ENCODE results near the gene CD40. TPM values are rescaled to one million over a fixed set of nuclear protein-coding genes. Genes with fewer than 3 reads are reported as not detected.

Gene CD40
- total and polyA plus RNA-seq, 10 of the 15 experiments (the other 5 are each of a cell fraction or from before 2014, with no cell fraction given), result 40.8 to 193 (median 89.5) TPM

DNA sequence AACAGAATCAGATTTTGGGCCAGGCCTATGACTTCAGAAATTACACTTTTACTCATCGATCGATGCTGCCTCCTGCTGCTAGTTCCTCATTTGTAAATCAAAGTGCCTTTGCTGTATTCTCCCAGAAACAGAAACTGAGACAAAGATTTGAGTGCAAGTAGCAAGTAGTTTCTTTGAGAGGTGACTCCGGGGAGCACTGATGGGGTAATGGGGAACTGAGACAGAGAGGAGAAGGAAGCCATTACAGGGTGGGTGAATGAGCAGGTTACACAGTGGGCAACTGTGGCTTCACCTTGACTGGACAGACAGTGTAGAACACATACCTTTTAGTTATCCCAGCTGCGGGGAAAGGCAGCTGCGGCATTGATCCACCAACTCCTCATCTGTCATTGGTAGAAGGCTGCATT, 9.7 kb upstream of the CD40 start (continued):
- TF ChIP-seq, protein P1, sequence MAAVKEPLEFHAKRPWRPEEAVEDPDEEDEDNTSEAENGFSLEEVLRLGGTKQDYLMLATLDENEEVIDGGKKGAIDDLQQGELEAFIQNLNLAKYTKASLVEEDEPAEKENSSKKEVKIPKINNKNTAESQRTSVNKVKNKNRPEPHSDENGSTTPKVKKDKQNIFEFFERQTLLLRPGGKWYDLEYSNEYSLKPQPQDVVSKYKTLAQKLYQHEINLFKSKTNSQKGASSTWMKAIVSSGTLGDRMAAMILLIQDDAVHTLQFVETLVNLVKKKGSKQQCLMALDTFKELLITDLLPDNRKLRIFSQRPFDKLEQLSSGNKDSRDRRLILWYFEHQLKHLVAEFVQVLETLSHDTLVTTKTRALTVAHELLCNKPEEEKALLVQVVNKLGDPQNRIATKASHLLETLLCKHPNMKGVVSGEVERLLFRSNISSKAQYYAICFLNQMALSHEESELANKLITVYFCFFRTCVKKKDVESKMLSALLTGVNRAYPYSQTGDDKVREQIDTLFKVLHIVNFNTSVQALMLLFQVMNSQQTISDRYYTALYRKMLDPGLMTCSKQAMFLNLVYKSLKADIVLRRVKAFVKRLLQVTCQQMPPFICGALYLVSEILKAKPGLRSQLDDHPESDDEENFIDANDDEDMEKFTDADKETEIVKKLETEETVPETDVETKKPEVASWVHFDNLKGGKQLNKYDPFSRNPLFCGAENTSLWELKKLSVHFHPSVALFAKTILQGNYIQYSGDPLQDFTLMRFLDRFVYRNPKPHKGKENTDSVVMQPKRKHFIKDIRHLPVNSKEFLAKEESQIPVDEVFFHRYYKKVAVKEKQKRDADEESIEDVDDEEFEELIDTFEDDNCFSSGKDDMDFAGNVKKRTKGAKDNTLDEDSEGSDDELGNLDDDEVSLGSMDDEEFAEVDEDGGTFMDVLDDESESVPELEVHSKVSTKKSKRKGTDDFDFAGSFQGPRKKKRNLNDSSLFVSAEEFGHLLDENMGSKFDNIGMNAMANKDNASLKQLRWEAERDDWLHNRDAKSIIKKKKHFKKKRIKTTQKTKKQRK (IDR thresholded peaks at IDR 0.05; ENCODE audit: low read depth, low read length), result no peak
- TF ChIP-seq, protein P2, sequence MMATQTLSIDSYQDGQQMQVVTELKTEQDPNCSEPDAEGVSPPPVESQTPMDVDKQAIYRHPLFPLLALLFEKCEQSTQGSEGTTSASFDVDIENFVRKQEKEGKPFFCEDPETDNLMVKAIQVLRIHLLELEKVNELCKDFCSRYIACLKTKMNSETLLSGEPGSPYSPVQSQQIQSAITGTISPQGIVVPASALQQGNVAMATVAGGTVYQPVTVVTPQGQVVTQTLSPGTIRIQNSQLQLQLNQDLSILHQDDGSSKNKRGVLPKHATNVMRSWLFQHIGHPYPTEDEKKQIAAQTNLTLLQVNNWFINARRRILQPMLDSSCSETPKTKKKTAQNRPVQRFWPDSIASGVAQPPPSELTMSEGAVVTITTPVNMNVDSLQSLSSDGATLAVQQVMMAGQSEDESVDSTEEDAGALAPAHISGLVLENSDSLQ (IDR thresholded peaks at IDR 0.05), result no peak; the same call in 1 of the 2 replicates
- TF ChIP-seq RAD21 (IDR thresholded peaks at IDR 0.05; ENCODE audit: insufficient read depth, low read depth, low read length), result peak; percentile 46; the same call in 1 of the 2 replicates
- no peak for TF ChIP-seq TCF3 (IDR thresholded peaks at IDR 0.05; ENCODE audit: borderline replicate concordance, insufficient read depth, low read depth, low read length)
- TF ChIP-seq CREM (IDR thresholded peaks at IDR 0.05; ENCODE audit: low read depth), result peak; percentile 56; the same call in 1 of the 2 replicates
- TF ChIP-seq BRCA1 (IDR thresholded peaks at IDR 0.05; ENCODE audit: low read depth, low read length), result no peak
- TF ChIP-seq TCF7 (IDR thresholded peaks at IDR 0.05; ENCODE audit: borderline replicate concordance), result no peak
- TF ChIP-seq RUNX3 (IDR thresholded peaks at IDR 0.05; ENCODE audit: low read length), result peak; percentile 57
- peak; percentile 49; the same call in 1 of the 2 replicates for TF ChIP-seq BCL11A (IDR thresholded peaks at IDR 0.05; ENCODE audit: low read depth, low read length)
- peak; percentile 80 for TF ChIP-seq NFIC (IDR thresholded peaks at IDR 0.05; ENCODE audit: low read depth, low read length)
- TF ChIP-seq YBX1 (IDR thresholded peaks at IDR 0.05), result no peak
- TF ChIP-seq ZZZ3 (IDR thresholded peaks at IDR 0.05; ENCODE audit: control insufficient read depth, insufficient read length, low read depth), result no peak
- TF ChIP-seq CBX3 (IDR thresholded peaks at IDR 0.05; ENCODE audit: borderline replicate concordance, low read depth), result no peak
- no peak for TF ChIP-seq CHD2 (IDR thresholded peaks at IDR 0.05; ENCODE audit: borderline replicate concordance, low read depth, low read length)
- peak; percentile 73 for TF ChIP-seq IKZF1 (conservative IDR thresholded peaks at IDR 0.05)
- no peak for TF ChIP-seq JUND (IDR thresholded peaks at IDR 0.05; ENCODE audit: low read depth, low read length)
- TF ChIP-seq FOS (IDR thresholded peaks at IDR 0.05; ENCODE audit: borderline replicate concordance, extremely low read depth, insufficient read length), result no peak
- TF ChIP-seq ASH2L (IDR thresholded peaks at IDR 0.05; ENCODE audit: borderline replicate concordance, low read depth), result no peak
- peak; percentile 36; the same call in 1 of the 2 replicates for TF ChIP-seq POLR2AphosphoS5 (IDR thresholded peaks at IDR 0.05; ENCODE audit: low read length)
- TF ChIP-seq, protein P3, sequence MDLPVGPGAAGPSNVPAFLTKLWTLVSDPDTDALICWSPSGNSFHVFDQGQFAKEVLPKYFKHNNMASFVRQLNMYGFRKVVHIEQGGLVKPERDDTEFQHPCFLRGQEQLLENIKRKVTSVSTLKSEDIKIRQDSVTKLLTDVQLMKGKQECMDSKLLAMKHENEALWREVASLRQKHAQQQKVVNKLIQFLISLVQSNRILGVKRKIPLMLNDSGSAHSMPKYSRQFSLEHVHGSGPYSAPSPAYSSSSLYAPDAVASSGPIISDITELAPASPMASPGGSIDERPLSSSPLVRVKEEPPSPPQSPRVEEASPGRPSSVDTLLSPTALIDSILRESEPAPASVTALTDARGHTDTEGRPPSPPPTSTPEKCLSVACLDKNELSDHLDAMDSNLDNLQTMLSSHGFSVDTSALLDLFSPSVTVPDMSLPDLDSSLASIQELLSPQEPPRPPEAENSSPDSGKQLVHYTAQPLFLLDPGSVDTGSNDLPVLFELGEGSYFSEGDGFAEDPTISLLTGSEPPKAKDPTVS (IDR thresholded peaks at IDR 0.05; ENCODE audit: low read depth, low read length), result no peak
- TF ChIP-seq CBFB (IDR thresholded peaks at IDR 0.05; ENCODE audit: low read depth), result 0 out of 2 replicates have a peak, but pooled peaks have one; percentile 33
- TF ChIP-seq GABPA (IDR thresholded peaks at IDR 0.05; ENCODE audit: low read depth), result 0 out of 2 replicates have a peak, but pooled peaks have one; percentile 28
- TF ChIP-seq GATAD2B (conservative IDR thresholded peaks at IDR 0.05; ENCODE audit: low read depth), result 0 out of 2 replicates have a peak, but pooled peaks have one; percentile 40
- TF ChIP-seq ZNF217 (IDR thresholded peaks at IDR 0.05), result no peak

Data from GM12878 (cell line).